Liver (tissue), 9 donors: Measurements from ENCODE around the gene EP400. TPM values are rescaled to one million over a fixed set of nuclear protein-coding genes. Genes with fewer than 3 reads are reported as not detected.

Experiments used
- DNase-seq: peaks from one replicate; pipeline ENCODE4 v3.0.0-alpha.2; 2017; ENCODE audit warnings: low spot score
- H3K27ac ChIP-seq, 2 donors: one replicate each; pipeline ENCODE4 v1.7.0; 2013; ENCODE audit warnings: inconsistent platforms in 2 of 2, low read length in 2 of 2, control low read depth in 1 of 2, low read depth in 1 of 2, mild to moderate bottlenecking in 1 of 2
- H3K27me3 ChIP-seq, 4 donors: one replicate each; pipeline versions ENCODE4 v1.6.1 to v1.7.0; 2013; ENCODE audit warnings: low read length in 3 of 4, inconsistent platforms in 1 of 4, mild to moderate bottlenecking in 1 of 4, moderate library complexity in 1 of 4; ENCODE audit not compliant: control insufficient read depth in 4 of 4, insufficient read depth in 4 of 4
- H3K36me3 ChIP-seq, 4 donors: one replicate each; pipeline versions ENCODE4 v1.6.1 to v1.7.0; 2013; ENCODE audit warnings: low read length in 3 of 4, mild to moderate bottlenecking in 3 of 4, low read depth in 1 of 4, moderate library complexity in 1 of 4; ENCODE audit not compliant: control insufficient read depth in 4 of 4, insufficient read depth in 3 of 4
- H3K4me1 ChIP-seq, 4 donors: one replicate each; pipeline versions ENCODE4 v1.6.1 to v1.7.0; 2013; ENCODE audit warnings: low read length in 3 of 4, mild to moderate bottlenecking in 3 of 4, moderate library complexity in 1 of 4; ENCODE audit not compliant: control insufficient read depth in 4 of 4, insufficient read depth in 4 of 4
- H3K4me3 ChIP-seq, 3 donors: one replicate each; pipeline versions ENCODE4 v1.6.1 to v1.7.0; 2013; ENCODE audit warnings: low read length in 3 of 3, control low read depth in 1 of 3, low read depth in 1 of 3, mild to moderate bottlenecking in 1 of 3
- H3K9ac ChIP-seq, 2 donors: one replicate each; pipeline ENCODE4 v1.7.0; 2013; ENCODE audit warnings: low read length in 2 of 2, mild to moderate bottlenecking in 2 of 2, moderate library complexity in 2 of 2, control low read depth in 1 of 2, low read depth in 1 of 2
- H3K9me3 ChIP-seq, 4 donors: one replicate each; pipeline versions ENCODE4 v1.6.1 to v1.7.0; 2013; ENCODE audit warnings: low read length in 3 of 4; ENCODE audit not compliant: control insufficient read depth in 4 of 4
- EGR1 ChIP-seq, 2 donors: IDR thresholded peaks; 2 replicates each; pipeline ENCODE4 v1.6.1; 2016 to 2018; ENCODE audit warnings: antibody characterized with exemption in 2 of 2, low read depth in 2 of 2
- FOXA1 ChIP-seq: IDR thresholded peaks from 2 replicates; pipeline ENCODE4 v1.6.1; 2016; ENCODE audit warnings: antibody characterized with exemption
- FOXA2 ChIP-seq: IDR thresholded peaks from 2 replicates; pipeline ENCODE4 v1.6.1; 2016; ENCODE audit warnings: antibody characterized with exemption
- GABPA ChIP-seq, 2 donors: IDR thresholded peaks in 1 of 2; conservative IDR thresholded peaks in 1 of 2; 2 replicates each; pipeline ENCODE4 v1.6.1; 2016; ENCODE audit warnings: antibody characterized with exemption in 2 of 2, mild to moderate bottlenecking in 1 of 2, moderate library complexity in 1 of 2
- HNF4A ChIP-seq, 2 donors: conservative IDR thresholded peaks; 2 replicates each; pipeline ENCODE4 v1.6.1; 2016; ENCODE audit warnings: antibody characterized with exemption in 2 of 2, mild to moderate bottlenecking in 2 of 2
- HNF4G ChIP-seq: IDR thresholded peaks from 2 replicates; pipeline ENCODE4 v1.6.1; 2016; ENCODE audit warnings: antibody characterized with exemption
- JUND ChIP-seq, 2 donors: IDR thresholded peaks; 2 replicates each; pipeline ENCODE4 v1.6.1; 2016; ENCODE audit warnings: antibody characterized with exemption in 2 of 2
- NR2F2 ChIP-seq: IDR thresholded peaks from 2 replicates; pipeline ENCODE4 v1.6.1; 2016; ENCODE audit warnings: antibody characterized with exemption
- RAD21 ChIP-seq, 2 donors: IDR thresholded peaks; 2 replicates each; pipeline ENCODE4 v1.6.1; 2016; ENCODE audit warnings: antibody characterized with exemption in 2 of 2, mild to moderate bottlenecking in 2 of 2
- RXRA ChIP-seq, 2 donors: IDR thresholded peaks; 2 replicates each; pipeline ENCODE4 v1.6.1; 2017 to 2018; ENCODE audit warnings: antibody characterized with exemption in 2 of 2, mild to moderate bottlenecking in 1 of 2
- SP1 ChIP-seq: IDR thresholded peaks from 2 replicates; pipeline ENCODE4 v1.6.1; 2018; ENCODE audit warnings: antibody characterized with exemption, mild to moderate bottlenecking
- TAF1 ChIP-seq: conservative IDR thresholded peaks from 2 replicates; pipeline ENCODE4 v1.6.1; 2016; ENCODE audit warnings: antibody characterized with exemption, mild to moderate bottlenecking
- YY1 ChIP-seq: IDR thresholded peaks from 2 replicates; pipeline ENCODE4 v1.6.1; 2016; ENCODE audit warnings: antibody characterized with exemption, mild to moderate bottlenecking
- WGBS: extraction: QIAGEN DNeasy Blood & Tissue Kit; methylation state at CpG from one replicate; pipeline ENCODE4 v1.1.7; 2013; 5-methylcytosine and 5-hydroxymethylcytosine counted together
- polyA plus RNA-seq, 2 donors: library from polyadenylated mRNA; stranded (reverse) in 1 of 2; unstranded in 1 of 2; fragments of 200-250 nt in 1 of 2; fragments of >200 nt in 1 of 2; fragmentation: Nextera tagmentation in 1 of 2; extraction: Ambion mirVana in 1 of 2; gene quantifications; one replicate each; pipeline versions ENCODE4 v1.2.1 to v1.2.3, GENCODE V29; 2013 to 2015
- total RNA-seq, 2 donors: library from RNA; depleted of rRNA; stranded (reverse); fragments of >200 nt; gene quantifications; one replicate each; pipeline ENCODE4 v1.2.3, GENCODE V29; 2014
- TF ChIP-seq, protein P1 (sequence below): IDR thresholded peaks from 2 replicates; pipeline ENCODE4 v1.6.1; 2016; ENCODE audit warnings: antibody characterized with exemption
- TF ChIP-seq, protein P2 (sequence below): IDR thresholded peaks from 2 replicates; pipeline ENCODE4 v1.6.1; 2016; ENCODE audit warnings: antibody characterized with exemption, mild to moderate bottlenecking
- TF ChIP-seq, protein P3 (sequence below): IDR thresholded peaks from 2 replicates; pipeline ENCODE4 v1.6.1; 2016; ENCODE audit warnings: antibody characterized with exemption
- TF ChIP-seq, protein P4 (sequence below): fragments of 150-350 bp; IDR thresholded peaks from 2 replicates; pipeline ENCODE4 v1.5.1; 2017; ENCODE audit warnings: improper control_type of control experiment, low read depth, low read length; ENCODE audit not compliant: missing input control
- TF ChIP-seq, protein P5 (sequence below): IDR thresholded peaks from 2 replicates; pipeline ENCODE4 v1.6.1; 2016; ENCODE audit warnings: antibody characterized with exemption
- donor health status: healthy.
- donor health status: healthy.
- donor health status: healthy.
- donor health status: healthy.
- donor health status: healthy.

The EP400 gene
- total and polyA plus RNA-seq, 4 donors = 4.7 to 12.4 (median 7.1) TPM

DNA sequence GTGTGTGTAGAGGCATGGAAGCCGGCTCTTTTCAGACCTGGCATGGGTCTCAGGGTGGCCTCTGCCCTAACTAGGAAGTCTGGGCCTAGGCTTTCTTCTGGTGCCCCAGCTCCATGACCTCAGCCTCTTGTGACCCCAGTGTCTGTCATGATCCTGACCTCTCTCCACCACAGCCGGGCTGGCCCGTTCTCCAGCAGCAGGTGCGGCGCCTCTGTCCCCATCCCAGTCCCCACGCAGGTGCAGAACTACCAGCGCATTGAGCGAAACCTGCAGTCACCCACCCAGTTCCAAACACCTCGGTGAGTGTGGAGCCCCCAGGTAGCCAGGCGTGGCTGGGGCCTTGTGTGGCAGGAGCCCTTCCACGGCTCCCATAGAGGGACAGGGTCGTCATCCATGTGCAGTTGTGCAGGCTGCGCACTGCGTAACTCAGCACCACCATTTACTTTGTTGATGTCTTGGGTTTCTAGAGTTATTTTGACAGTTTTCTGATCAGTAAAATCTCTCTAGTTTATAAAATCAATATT, 35.5 kb upstream of the EP400 start:
- no peak for DNase-seq
- H3K4me3 ChIP-seq = no peak overlapping the region
- no peaks in the 10 kb centered on the region for H3K9me3 ChIP-seq
- no peaks in the 10 kb centered on the region for H3K27me3 ChIP-seq
- 91% methylated on average over 14 of the region's 14 CpGs for WGBS
- peaks cover 0 to 6% (median 0%) of the 10 kb centered on the region in 4 donors for H3K4me1 ChIP-seq
- H3K9ac ChIP-seq = no peak overlapping the region
- H3K36me3 ChIP-seq = peaks cover 33 to 85% (median 42%) of the 10 kb centered on the region in 4 donors
- no peak overlapping the region for H3K27ac ChIP-seq
- TF ChIP-seq RAD21 (IDR thresholded peaks at IDR 0.05) (no peak), HNF4G (no peak), HNF4A (conservative IDR thresholded peaks at IDR 0.05) (no peak), JUND (IDR thresholded peaks at IDR 0.05) (no peak), FOXA2 (no peak), FOXA1 (no peak), TAF1 (no peak), SP1 (no peak), NR2F2 (no peak), EGR1 (IDR thresholded peaks at IDR 0.05; ENCODE audit: low read depth in 2 of 2) (no peak), RXRA (IDR thresholded peaks at IDR 0.05) (no peak), GABPA (IDR thresholded peaks at IDR 0.05 in 1 of 2, conservative IDR thresholded peaks at IDR 0.05 in 1 of 2) (no peak), YY1 (no peak)
- TF ChIP-seq, protein P1, sequence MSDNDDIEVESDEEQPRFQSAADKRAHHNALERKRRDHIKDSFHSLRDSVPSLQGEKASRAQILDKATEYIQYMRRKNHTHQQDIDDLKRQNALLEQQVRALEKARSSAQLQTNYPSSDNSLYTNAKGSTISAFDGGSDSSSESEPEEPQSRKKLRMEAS = no peak
- TF ChIP-seq, protein P2, sequence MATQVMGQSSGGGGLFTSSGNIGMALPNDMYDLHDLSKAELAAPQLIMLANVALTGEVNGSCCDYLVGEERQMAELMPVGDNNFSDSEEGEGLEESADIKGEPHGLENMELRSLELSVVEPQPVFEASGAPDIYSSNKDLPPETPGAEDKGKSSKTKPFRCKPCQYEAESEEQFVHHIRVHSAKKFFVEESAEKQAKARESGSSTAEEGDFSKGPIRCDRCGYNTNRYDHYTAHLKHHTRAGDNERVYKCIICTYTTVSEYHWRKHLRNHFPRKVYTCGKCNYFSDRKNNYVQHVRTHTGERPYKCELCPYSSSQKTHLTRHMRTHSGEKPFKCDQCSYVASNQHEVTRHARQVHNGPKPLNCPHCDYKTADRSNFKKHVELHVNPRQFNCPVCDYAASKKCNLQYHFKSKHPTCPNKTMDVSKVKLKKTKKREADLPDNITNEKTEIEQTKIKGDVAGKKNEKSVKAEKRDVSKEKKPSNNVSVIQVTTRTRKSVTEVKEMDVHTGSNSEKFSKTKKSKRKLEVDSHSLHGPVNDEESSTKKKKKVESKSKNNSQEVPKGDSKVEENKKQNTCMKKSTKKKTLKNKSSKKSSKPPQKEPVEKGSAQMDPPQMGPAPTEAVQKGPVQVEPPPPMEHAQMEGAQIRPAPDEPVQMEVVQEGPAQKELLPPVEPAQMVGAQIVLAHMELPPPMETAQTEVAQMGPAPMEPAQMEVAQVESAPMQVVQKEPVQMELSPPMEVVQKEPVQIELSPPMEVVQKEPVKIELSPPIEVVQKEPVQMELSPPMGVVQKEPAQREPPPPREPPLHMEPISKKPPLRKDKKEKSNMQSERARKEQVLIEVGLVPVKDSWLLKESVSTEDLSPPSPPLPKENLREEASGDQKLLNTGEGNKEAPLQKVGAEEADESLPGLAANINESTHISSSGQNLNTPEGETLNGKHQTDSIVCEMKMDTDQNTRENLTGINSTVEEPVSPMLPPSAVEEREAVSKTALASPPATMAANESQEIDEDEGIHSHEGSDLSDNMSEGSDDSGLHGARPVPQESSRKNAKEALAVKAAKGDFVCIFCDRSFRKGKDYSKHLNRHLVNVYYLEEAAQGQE = no peak
- TF ChIP-seq, protein P3, sequence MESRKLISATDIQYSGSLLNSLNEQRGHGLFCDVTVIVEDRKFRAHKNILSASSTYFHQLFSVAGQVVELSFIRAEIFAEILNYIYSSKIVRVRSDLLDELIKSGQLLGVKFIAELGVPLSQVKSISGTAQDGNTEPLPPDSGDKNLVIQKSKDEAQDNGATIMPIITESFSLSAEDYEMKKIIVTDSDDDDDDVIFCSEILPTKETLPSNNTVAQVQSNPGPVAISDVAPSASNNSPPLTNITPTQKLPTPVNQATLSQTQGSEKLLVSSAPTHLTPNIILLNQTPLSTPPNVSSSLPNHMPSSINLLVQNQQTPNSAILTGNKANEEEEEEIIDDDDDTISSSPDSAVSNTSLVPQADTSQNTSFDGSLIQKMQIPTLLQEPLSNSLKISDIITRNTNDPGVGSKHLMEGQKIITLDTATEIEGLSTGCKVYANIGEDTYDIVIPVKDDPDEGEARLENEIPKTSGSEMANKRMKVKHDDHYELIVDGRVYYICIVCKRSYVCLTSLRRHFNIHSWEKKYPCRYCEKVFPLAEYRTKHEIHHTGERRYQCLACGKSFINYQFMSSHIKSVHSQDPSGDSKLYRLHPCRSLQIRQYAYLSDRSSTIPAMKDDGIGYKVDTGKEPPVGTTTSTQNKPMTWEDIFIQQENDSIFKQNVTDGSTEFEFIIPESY = no peak
- TF ChIP-seq, protein P4, sequence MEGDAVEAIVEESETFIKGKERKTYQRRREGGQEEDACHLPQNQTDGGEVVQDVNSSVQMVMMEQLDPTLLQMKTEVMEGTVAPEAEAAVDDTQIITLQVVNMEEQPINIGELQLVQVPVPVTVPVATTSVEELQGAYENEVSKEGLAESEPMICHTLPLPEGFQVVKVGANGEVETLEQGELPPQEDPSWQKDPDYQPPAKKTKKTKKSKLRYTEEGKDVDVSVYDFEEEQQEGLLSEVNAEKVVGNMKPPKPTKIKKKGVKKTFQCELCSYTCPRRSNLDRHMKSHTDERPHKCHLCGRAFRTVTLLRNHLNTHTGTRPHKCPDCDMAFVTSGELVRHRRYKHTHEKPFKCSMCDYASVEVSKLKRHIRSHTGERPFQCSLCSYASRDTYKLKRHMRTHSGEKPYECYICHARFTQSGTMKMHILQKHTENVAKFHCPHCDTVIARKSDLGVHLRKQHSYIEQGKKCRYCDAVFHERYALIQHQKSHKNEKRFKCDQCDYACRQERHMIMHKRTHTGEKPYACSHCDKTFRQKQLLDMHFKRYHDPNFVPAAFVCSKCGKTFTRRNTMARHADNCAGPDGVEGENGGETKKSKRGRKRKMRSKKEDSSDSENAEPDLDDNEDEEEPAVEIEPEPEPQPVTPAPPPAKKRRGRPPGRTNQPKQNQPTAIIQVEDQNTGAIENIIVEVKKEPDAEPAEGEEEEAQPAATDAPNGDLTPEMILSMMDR = no peak
- TF ChIP-seq, protein P5, sequence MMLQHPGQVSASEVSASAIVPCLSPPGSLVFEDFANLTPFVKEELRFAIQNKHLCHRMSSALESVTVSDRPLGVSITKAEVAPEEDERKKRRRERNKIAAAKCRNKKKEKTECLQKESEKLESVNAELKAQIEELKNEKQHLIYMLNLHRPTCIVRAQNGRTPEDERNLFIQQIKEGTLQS = no peak
